ENCODE measurements around the gene MTURN.

Gene MTURN

DNA sequence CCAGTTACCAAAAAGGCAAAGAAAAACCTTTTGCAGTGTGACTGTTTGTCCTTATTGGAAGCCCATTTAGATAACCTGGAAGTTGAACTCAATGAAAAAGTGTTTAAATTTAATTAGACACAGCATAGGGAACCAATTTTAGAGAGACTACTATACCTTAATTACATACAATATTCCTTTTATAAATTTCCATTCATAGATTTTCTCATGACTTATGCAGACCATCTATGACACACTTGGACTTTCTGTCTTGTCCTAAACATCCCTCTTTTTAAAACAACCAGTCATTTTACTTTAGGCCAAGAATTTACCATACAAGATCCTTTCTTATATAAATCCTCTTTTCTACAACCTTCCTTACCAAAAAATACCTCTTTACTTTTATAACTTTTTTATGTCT lies 61.6 kb downstream of the MTURN start:
- DNase-seq (ENCODE audit: low read depth) = no peak
- H3K4me3 ChIP-seq (ENCODE audit: low read depth, low read length) = no peak overlapping the region

DNA sequence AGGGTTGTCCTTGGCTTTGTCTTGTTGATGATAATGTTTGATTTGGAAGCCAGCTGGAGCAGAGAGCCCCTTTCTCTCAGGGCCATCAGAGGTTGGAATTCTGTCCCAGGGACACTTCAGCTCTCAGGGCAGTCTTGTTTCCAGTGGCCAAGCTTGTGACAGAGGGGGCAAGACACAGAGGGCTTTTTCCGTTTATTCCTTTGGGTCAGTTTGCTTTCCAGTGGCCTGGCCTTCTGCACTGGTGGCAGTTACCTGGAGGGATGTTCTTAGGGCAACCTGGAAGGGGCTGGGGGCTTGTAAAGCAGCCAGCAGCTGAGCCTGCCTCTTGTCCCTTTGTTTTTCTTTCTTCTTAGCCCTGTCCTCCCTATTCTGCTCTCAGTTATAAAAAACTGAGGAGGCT lies 62.7 kb downstream of the MTURN start:
- H3K4me3 ChIP-seq (ENCODE audit: low read depth, low read length) = no peak overlapping the region
- no peak for DNase-seq (ENCODE audit: low read depth)

GRCh38 chr7:30199271-30199670 lies 64.5 kb downstream of the MTURN start:
- no peak for DNase-seq (ENCODE audit: low read depth)
- H3K4me3 ChIP-seq (ENCODE audit: low read depth, low read length) = no peak overlapping the region

DNA sequence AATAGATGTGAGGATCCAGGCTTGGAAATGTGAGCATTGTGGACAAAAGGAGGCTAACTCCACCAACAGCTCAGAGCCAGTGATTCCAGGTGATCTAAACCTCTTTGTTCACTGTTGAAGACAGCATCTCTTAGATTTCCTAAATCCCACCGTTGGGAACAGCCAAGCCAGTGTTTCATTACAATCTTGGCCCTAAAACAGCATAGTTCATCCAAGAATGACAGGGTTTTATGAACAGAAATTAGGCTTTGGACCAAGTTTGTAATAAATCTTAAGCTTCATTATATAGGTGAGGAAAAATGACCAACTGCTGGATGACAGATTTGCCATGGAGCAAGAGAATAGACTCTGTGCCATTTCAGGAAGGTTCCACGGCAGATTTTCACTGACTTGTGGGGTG lies 65.8 kb downstream of the MTURN start:
- DNase-seq (ENCODE audit: low read depth) = no peak
- H3K4me3 ChIP-seq (ENCODE audit: low read depth, low read length) = no peak overlapping the region

GRCh38 chr7:30201161-30201666 lies 66.4 kb downstream of the MTURN start:
- no peak overlapping the region for H3K4me3 ChIP-seq (ENCODE audit: low read depth, low read length)
- DNase-seq (ENCODE audit: low read depth) = no peak

DNA sequence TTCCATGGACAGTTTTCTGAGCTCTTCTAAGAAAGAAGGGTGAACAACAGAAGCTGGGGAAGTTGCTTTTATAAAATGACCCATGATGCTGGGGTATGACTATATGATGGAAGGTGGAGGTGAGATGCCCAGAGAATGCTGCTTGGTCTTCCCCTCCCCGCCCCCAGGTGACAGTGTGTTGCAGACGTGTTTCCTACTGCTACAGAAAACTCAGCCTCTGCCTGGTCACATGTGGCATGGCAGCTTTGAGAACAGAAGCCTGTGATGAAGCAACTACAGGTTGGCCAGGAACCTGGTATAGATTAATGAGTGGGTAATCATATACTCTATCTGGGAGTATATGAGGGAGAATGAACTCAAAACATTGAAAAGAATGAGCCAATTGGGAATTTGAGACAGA lies 67.1 kb downstream of the MTURN start:
- no peak overlapping the region for H3K4me3 ChIP-seq (ENCODE audit: low read depth, low read length)
- no peak for DNase-seq (ENCODE audit: low read depth)

- no peak for DNase-seq (ENCODE audit: low read depth)
- no peak overlapping the region for H3K4me3 ChIP-seq (ENCODE audit: low read depth, low read length)
These were observed 67.9 kb downstream of the MTURN start for GRCh38 chr7:30202671-30203070.

DNA sequence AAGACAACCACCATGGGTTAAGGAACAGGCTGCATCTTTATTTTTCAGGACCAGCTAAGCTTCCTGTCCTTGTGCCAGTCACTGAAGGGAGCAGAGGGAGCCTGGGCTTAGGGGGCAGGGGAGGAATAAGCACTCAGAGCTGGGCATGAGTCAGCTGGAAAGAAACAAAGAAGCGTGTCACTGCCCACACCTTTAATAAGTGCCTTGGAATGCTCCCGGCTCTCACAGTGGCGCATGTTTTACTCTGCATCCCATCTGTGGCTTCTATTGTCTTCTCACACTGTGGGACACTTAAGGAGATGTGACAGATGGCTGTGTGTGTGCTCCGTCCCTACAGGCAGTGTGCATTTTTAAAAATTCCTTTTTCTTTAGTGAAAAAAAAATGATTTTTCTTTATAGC lies 71.7 kb downstream of the MTURN start:
- DNase-seq (ENCODE audit: low read depth) = no peak
- H3K4me3 ChIP-seq (ENCODE audit: low read depth, low read length) = no peak overlapping the region

- no peak overlapping the region for H3K4me3 ChIP-seq (ENCODE audit: low read depth, low read length)
These were observed 72.2 kb downstream of the MTURN start for GRCh38 chr7:30206942-30207341.

GRCh38 chr7:30207376-30207775 lies 72.6 kb downstream of the MTURN start:
- DNase-seq (ENCODE audit: low read depth) = no peak
- no peak overlapping the region for H3K4me3 ChIP-seq (ENCODE audit: low read depth, low read length)

More at GRCh38 chr7:30206942-30207341, 72.2 kb downstream of the MTURN start:
- no peak for DNase-seq (ENCODE audit: low read depth)

- no peak overlapping the region for H3K4me3 ChIP-seq (ENCODE audit: low read depth, low read length)
- no peak for DNase-seq (ENCODE audit: low read depth)
These were observed 75.2 kb downstream of the MTURN start for GRCh38 chr7:30209951-30210350.

Measured in skeletal muscle cell (primary cell).